K562 (cell line): ENCODE data around the gene ST6GAL1. TPM values are rescaled to one million over a fixed set of nuclear protein-coding genes. Genes with fewer than 3 reads are reported as not detected.

Experiments used
- BRCA1 ChIP-seq, 2 experiments: fragments of 450-650 bp in 1 of 2; sonication (generic) in 1 of 2; formaldehyde crosslinking in 1 of 2; IDR thresholded peaks; 2 replicates each; pipeline versions ENCODE4 v1.5.0 to v1.6.1; 2017 to 2020; ENCODE audit warnings: mild to moderate bottlenecking in 1 of 2, missing genetic modification reagents in 1 of 2
- CBX1 ChIP-seq: sonication (generic); IDR thresholded peaks from 2 replicates; pipeline ENCODE4 v1.6.1; 2016; ENCODE audit warnings: antibody characterized with exemption, low read depth, mild to moderate bottlenecking
- DDX20 ChIP-seq: fragments of 450-650 bp; IDR thresholded peaks from 2 replicates; pipeline ENCODE4 v1.6.1; 2016; ENCODE audit warnings: missing genetic modification characterization, low read depth, mild to moderate bottlenecking, missing compliant biosample characterization, moderate library complexity
- EWSR1 ChIP-seq: fragments of 450-650 bp; IDR thresholded peaks from 2 replicates; pipeline ENCODE4 v1.6.1; 2018; ENCODE audit warnings: borderline replicate concordance, mild to moderate bottlenecking, low read depth, moderate library complexity; ENCODE audit not compliant: partially characterized antibody
- HIVEP1 ChIP-seq: fragments of 250-450 bp; sonication (Bioruptor Pico); IDR thresholded peaks from 2 replicates; pipeline ENCODE4 v1.4.0; 2020; ENCODE audit warnings: mild to moderate bottlenecking
- IFI16 ChIP-seq: fragments of 250-450 bp; sonication (Bioruptor Pico); IDR thresholded peaks from 2 replicates; pipeline ENCODE4 v2.1.2; 2022; ENCODE audit warnings: mild to moderate bottlenecking, inconsistent platforms
- MEF2D ChIP-seq: conservative IDR thresholded peaks from 2 replicates; pipeline ENCODE4 v1.6.1; 2016; ENCODE audit warnings: low read depth, missing genetic modification characterization, missing compliant biosample characterization
- MYC ChIP-seq, 2 experiments: fragments of 250-450 bp in 1 of 2; sonication (Bioruptor Pico) in 1 of 2; IDR thresholded peaks; 2 replicates each; pipeline versions ENCODE4 v1.5.1 to v1.6.1; 2012 to 2021; ENCODE audit warnings: low read depth in 2 of 2, borderline replicate concordance in 1 of 2, improper control_type of control experiment in 1 of 2, low read length in 1 of 2, mild to moderate bottlenecking in 1 of 2, moderate library complexity in 1 of 2
- NRF1 ChIP-seq, 2 experiments: fragments of 450-650 bp; IDR thresholded peaks in 1 of 2; conservative IDR thresholded peaks in 1 of 2; 2 replicates each; pipeline ENCODE4 v1.6.1; 2014; ENCODE audit warnings: mild to moderate bottlenecking in 2 of 2
- SETDB1 ChIP-seq: IDR thresholded peaks from one replicate; pipeline ENCODE4 v1.6.1; 2012; ENCODE audit warnings: low read length, control low read depth, inconsistent platforms
- SMARCE1 ChIP-seq: fragments of 450-650 bp; IDR thresholded peaks from 2 replicates; pipeline ENCODE4 v1.7.1; 2016; ENCODE audit warnings: mild to moderate bottlenecking
- STAT5B ChIP-seq: fragments of 250-450 bp; sonication (Bioruptor Pico); IDR thresholded peaks from 2 replicates; pipeline ENCODE4 v1.8.0; 2021; ENCODE audit warnings: mild to moderate bottlenecking, inconsistent platforms
- SUPT5H ChIP-seq: fragments of 450-650 bp; IDR thresholded peaks from 2 replicates; pipeline ENCODE4 v1.6.1; 2016
- ZC3H8 ChIP-seq: fragments of 450-650 bp; IDR thresholded peaks from 2 replicates; pipeline ENCODE4 v1.6.1; 2017
- ZNF133 ChIP-seq: fragments of 250-450 bp; sonication (Bioruptor Pico); IDR thresholded peaks from 2 replicates; pipeline ENCODE4 v1.4.0; 2020; ENCODE audit warnings: mild to moderate bottlenecking
- ZNF232 ChIP-seq: sonication (generic); formaldehyde crosslinking; IDR thresholded peaks from 2 replicates; pipeline ENCODE4 v1.8.0; 2022; ENCODE audit warnings: mild to moderate bottlenecking, missing genetic modification reagents
- ZNF436 ChIP-seq: fragments of 250-450, 450-650 bp; sonication (Bioruptor Pico); formaldehyde crosslinking; IDR thresholded peaks from 2 replicates; pipeline ENCODE4 v1.7.0; 2020; ENCODE audit warnings: mild to moderate bottlenecking
- ZNF444 ChIP-seq: fragments of 250-450 bp; sonication (Bioruptor Pico); IDR thresholded peaks from 2 replicates; pipeline ENCODE4 v1.4.0; 2020; ENCODE audit warnings: mild to moderate bottlenecking, moderate library complexity
- ZNF79 ChIP-seq: fragments of 250-450 bp; sonication (Bioruptor Pico); IDR thresholded peaks from 2 replicates; pipeline ENCODE4 v1.4.0; 2020; ENCODE audit warnings: low read depth, mild to moderate bottlenecking, moderate library complexity
- ZSCAN29 ChIP-seq: fragments of 450-650 bp; IDR thresholded peaks from 2 replicates; pipeline ENCODE4 v1.6.1; 2017
- polyA plus RNA-seq, 8 experiments: library from polyadenylated mRNA; depleted of rRNA in 4 of 8; stranded (reverse) in 5 of 8; unstranded in 3 of 8; fragments of >200 nt; fragmentation: Nextera tagmentation in 2 of 8; fragmentation: Illumina TruSeq in 1 of 8; extraction: Ambion mirVana in 2 of 8; extraction: Trizol in 1 of 8; gene quantifications; 2 replicates each; pipeline versions ENCODE4 v1.2.1 to v1.2.3, GENCODE V29; 2011 to 2014; ENCODE audit warnings: inconsistent platforms in 1 of 8, missing spikeins in 1 of 8
- total RNA-seq, 7 experiments: library from RNA; depleted of rRNA in 6 of 7; stranded (reverse); fragments of >200 nt in 6 of 7; fragmentation: Illumina TruSeq in 2 of 7; extraction: Trizol in 2 of 7; gene quantifications; 2 replicates each; pipeline versions ENCODE4 v1.2.1 to v1.2.3, GENCODE V29; 2011 to 2021; ENCODE audit warnings: low replicate concordance in 1 of 7
- TF ChIP-seq, protein P1 (sequence below): fragments of 250-450 bp; sonication (Bioruptor Pico); IDR thresholded peaks from 2 replicates; pipeline ENCODE4 v1.9.0; 2021; ENCODE audit warnings: mild to moderate bottlenecking, inconsistent platforms
- TF ChIP-seq, protein P2 (sequence below): fragments of 250-450 bp; sonication (Bioruptor Pico); IDR thresholded peaks from 2 replicates; pipeline ENCODE4 v1.8.0; 2021; ENCODE audit warnings: moderate library complexity, mild to moderate bottlenecking, inconsistent platforms
- TF ChIP-seq, protein P3 (sequence below): sonication (generic); formaldehyde crosslinking; IDR thresholded peaks from 2 replicates; pipeline ENCODE4 v1.9.0; 2022; ENCODE audit warnings: mild to moderate bottlenecking, missing genetic modification reagents
- TF ChIP-seq, protein P4 (sequence below): fragments of 450-650 bp; IDR thresholded peaks from 2 replicates; pipeline ENCODE4 v1.6.1; 2018; ENCODE audit warnings: mild to moderate bottlenecking, low read depth; ENCODE audit not compliant: partially characterized antibody

The ST6GAL1 gene
- total and polyA plus RNA-seq, 9 of the 15 experiments (the other 6 are each of a cell fraction or from before 2014, with no cell fraction given) = 31.9 to 145 (median 71.0) TPM

DNA sequence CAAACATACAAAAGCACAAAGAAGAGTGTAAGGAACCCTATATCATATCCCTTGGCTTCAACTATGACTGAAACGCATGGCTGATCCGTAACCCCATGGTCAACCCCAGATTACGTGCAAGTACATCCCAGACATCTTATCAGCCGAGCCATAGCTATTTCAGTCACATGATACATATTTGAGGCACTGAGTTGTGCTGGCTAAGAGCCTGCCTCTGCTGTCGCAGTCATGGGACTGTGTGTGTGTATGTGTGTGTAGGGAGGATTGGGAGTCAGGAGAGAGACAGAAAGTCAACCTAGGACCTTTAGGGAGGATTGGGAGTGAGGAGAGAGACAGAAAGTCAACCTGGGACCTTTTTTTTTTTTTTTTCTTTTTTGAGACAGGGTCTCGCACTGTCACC, 8.4 kb downstream of the ST6GAL1 start (continued):
- TF ChIP-seq NRF1 (conservative IDR thresholded peaks at IDR 0.05 in 1 of 2, IDR thresholded peaks at IDR 0.05 in 1 of 2) (0 out of 4 replicates have a peak, but pooled peaks of 1 of the 2 experiments have one; percentile 18), SUPT5H (peak; percentile 67), MYC (IDR thresholded peaks at IDR 0.05; ENCODE audit: low read depth, low read length) (peak; percentile 55; the same call in 1 of the 2 replicates), MYC (CRISPR knock-in tag; IDR thresholded peaks at IDR 0.05; ENCODE audit: borderline replicate concordance, low read depth) (no peak), ZNF133 (CRISPR knock-in tag) (no peak), CBX1 (no peak), BRCA1 (IDR thresholded peaks at IDR 0.05) (no peak), BRCA1 (CRISPR knock-in tag; IDR thresholded peaks at IDR 0.05) (no peak), ZNF79 (no peak), ZSCAN29 (no peak), HIVEP1 (no peak), IFI16 (CRISPR knock-in tag) (no peak), ZNF444 (no peak), ZC3H8 (no peak), DDX20 (tag) (no peak), SETDB1 (no peak), SMARCE1 (peak; percentile 67; the same call in 1 of the 2 replicates), ZNF232 (CRISPR knock-in tag) (no peak), EWSR1 (no peak), ZNF436 (CRISPR knock-in tag) (no peak), MEF2D (peak; percentile 86), STAT5B (no peak)
- TF ChIP-seq, protein P1, sequence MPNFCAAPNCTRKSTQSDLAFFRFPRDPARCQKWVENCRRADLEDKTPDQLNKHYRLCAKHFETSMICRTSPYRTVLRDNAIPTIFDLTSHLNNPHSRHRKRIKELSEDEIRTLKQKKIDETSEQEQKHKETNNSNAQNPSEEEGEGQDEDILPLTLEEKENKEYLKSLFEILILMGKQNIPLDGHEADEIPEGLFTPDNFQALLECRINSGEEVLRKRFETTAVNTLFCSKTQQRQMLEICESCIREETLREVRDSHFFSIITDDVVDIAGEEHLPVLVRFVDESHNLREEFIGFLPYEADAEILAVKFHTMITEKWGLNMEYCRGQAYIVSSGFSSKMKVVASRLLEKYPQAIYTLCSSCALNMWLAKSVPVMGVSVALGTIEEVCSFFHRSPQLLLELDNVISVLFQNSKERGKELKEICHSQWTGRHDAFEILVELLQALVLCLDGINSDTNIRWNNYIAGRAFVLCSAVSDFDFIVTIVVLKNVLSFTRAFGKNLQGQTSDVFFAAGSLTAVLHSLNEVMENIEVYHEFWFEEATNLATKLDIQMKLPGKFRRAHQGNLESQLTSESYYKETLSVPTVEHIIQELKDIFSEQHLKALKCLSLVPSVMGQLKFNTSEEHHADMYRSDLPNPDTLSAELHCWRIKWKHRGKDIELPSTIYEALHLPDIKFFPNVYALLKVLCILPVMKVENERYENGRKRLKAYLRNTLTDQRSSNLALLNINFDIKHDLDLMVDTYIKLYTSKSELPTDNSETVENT (CRISPR knock-in tag) = no peak
- TF ChIP-seq, protein P2, sequence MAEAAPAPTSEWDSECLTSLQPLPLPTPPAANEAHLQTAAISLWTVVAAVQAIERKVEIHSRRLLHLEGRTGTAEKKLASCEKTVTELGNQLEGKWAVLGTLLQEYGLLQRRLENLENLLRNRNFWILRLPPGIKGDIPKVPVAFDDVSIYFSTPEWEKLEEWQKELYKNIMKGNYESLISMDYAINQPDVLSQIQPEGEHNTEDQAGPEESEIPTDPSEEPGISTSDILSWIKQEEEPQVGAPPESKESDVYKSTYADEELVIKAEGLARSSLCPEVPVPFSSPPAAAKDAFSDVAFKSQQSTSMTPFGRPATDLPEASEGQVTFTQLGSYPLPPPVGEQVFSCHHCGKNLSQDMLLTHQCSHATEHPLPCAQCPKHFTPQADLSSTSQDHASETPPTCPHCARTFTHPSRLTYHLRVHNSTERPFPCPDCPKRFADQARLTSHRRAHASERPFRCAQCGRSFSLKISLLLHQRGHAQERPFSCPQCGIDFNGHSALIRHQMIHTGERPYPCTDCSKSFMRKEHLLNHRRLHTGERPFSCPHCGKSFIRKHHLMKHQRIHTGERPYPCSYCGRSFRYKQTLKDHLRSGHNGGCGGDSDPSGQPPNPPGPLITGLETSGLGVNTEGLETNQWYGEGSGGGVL (CRISPR knock-in tag) = no peak
- TF ChIP-seq, protein P3, sequence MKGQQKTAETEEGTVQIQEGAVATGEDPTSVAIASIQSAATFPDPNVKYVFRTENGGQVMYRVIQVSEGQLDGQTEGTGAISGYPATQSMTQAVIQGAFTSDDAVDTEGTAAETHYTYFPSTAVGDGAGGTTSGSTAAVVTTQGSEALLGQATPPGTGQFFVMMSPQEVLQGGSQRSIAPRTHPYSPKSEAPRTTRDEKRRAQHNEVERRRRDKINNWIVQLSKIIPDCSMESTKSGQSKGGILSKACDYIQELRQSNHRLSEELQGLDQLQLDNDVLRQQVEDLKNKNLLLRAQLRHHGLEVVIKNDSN (CRISPR knock-in tag) = peak; percentile 84
- TF ChIP-seq, protein P4, sequence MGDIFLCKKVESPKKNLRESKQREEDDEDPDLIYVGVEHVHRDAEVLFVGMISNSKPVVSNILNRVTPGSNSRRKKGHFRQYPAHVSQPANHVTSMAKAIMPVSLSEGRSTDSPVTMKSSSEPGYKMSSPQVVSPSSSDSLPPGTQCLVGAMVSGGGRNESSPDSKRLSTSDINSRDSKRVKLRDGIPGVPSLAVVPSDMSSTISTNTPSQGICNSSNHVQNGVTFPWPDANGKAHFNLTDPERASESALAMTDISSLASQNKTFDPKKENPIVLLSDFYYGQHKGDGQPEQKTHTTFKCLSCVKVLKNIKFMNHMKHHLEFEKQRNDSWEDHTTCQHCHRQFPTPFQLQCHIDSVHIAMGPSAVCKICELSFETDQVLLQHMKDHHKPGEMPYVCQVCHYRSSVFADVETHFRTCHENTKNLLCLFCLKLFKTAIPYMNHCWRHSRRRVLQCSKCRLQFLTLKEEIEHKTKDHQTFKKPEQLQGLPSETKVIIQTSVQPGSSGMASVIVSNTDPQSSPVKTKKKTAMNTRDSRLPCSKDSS = no peak
